D341Med (cell line): Measurements from ENCODE around the gene GRM7.

ENCODE experiments used
- DNase-seq: peaks from one replicate; pipeline ENCODE4 v3.0.0; 2012; ENCODE audit warnings: low spot score

The GRM7 gene

DNA sequence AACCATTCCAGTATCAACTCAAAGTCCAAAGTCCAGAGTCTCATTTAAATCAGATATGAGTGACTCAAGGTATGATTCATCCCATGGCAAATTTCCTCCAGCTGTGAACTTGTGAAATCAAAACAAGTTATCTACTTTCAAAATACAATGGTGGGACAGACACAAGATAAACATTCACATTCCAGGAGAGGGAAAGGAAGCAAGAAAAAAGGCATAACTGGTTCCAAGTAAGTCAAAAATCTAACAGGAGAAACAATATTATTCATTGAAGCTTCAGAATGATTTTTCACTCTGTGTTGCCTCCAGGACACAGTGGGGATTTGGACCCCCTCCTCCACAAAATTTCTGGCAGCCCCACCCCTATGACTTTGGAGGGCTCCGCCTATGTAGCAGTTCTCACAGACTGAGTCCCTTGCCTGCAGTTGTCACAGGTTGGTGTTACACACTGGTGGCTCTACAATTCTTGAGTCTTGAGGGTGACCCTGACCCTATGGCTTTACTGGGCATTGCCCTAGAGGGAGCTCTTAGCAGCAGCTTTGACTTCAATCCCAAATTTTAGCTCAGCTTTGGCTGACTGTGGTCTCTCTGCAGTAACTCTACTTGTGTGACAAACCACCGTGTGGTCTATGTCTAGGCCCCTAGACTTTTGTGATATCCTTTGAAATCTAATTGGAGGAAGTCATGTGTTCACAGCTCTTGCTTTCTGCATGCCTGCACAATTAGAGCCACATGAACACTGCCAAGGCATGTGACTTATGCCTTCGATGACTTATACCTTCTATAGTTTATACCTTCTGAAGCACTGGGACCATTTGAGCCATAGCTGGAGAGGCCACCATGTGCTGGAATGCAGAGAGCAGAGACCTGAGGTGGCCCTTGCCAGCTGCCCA, 644.2 kb downstream of the GRM7 start:
- DNase-seq: no peak

DNA sequence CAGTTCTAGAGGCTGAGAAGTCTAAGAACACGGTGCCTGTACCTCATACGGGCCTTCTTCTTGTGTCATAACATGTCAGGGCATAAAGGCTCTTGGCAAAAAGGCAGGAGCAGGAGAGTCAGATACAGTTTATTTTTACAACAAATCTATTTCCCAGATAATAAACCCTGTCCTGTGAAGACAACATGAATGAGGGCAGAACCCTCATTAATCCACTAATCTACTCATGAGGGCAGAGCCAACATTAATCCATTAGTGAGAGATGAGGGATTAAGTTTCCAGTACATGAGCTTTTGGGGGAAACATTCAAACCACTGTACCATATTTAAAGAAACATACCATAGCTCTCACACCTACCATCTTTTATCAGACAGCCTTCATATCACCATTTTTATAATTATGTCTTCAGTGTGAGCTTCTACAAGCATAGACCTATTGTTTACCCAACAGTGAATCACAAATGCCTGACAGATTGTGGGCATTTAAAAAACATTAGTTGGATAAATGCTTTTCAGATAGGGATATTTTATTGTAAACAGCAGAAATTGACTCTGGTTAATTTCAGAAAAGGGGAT, 645.8 kb downstream of the GRM7 start:
- peak; percentile 67 for DNase-seq

DNA sequence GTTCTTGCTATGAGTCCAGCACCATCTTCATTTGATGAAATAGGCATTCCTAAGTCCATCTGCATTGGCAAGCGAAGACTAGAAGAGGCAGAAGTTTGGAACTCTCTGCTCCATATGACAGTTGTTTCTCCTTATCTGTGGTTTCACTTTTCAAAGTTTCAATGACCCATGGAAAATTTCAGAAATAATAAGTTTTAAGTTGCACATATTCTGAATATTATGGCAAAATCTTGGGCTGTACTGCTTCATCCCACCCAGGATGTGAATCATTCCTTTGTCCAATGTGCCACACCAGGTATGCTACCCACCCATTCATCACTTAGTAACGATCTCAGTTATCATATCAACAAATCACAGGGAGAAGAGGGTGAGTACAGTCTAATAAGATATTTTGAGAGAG, 647.9 kb downstream of the GRM7 start:
- no peak for DNase-seq

GRCh38 chr3:7512048-7512447, 651.1 kb downstream of the GRM7 start:
- no peak for DNase-seq

GRCh38 chr3:7518026-7518425, 657.1 kb downstream of the GRM7 start:
- DNase-seq: peak; percentile 65

- no peak for DNase-seq
Observed at GRCh38 chr3:7518456-7518855, 657.5 kb downstream of the GRM7 start.

DNA sequence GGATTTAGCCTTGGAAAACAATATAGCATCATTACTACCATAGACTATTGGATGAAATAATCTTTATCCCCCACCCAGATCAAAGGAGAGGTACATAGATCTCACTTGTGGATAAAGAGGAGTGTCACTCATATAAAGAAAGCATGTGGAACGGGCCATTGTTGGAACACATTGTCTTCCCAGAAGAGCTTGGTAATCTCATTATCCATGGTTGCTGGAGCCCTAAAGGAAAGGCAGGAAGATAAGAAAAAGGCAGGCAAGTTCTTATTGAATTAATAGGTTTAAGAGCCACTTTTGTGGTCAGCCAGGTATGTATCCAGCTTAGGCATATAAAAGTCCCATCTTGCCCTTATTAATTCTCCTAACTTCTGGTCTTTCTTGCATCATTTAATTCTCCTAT, 659.1 kb downstream of the GRM7 start:
- no peak for DNase-seq

GRCh38 chr3:7520593-7520992, 659.7 kb downstream of the GRM7 start:
- no peak for DNase-seq

DNA sequence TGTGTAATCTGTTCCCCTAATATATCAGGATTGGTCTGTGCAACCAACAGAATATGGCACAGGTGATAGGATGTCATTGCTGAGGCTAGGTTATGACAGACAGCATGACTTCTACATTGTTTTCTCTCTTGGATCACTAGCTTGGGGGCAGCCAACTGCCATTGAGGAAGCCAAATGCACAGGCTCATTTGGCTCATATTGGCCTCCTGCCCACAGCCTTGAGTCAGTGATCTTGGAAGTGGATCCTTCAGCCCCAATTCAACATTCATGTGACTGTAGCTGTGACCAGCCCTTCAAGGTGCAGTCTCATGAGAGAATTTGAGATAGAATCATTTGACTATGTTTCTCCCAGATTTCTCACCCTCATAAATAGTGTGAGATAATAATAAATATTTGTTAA, 675.6 kb downstream of the GRM7 start:
- DNase-seq: no peak

DNA sequence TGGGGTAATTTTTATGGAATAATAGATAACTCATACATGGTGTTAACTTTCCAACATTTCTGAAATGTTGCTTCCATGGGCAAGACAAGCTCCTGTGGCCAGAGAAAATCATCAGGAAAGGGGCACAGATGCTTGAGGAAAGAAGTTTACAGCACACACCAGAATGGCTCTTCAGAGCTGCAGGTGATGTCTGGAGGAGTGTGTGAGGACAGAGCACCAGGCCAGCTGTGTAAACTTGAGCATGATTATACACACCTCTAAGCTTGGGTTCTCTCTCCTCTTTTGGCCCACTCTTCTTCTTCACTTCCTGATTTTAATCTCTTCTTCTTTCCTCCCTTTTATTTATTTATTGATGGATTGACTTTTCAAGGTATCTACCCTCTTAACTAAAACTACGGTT, 676.0 kb downstream of the GRM7 start:
- no peak for DNase-seq

GRCh38 chr3:7543294-7543880, 682.5 kb downstream of the GRM7 start:
- DNase-seq: peak; percentile 32

- no peak for DNase-seq
Observed at GRCh38 chr3:7545334-7545733, 684.4 kb downstream of the GRM7 start.

- DNase-seq: peak; percentile 49
Observed at GRCh38 chr3:7546253-7546652, 685.3 kb downstream of the GRM7 start.

- no peak for DNase-seq
Observed at GRCh38 chr3:7547826-7548225, 686.9 kb downstream of the GRM7 start.

DNA sequence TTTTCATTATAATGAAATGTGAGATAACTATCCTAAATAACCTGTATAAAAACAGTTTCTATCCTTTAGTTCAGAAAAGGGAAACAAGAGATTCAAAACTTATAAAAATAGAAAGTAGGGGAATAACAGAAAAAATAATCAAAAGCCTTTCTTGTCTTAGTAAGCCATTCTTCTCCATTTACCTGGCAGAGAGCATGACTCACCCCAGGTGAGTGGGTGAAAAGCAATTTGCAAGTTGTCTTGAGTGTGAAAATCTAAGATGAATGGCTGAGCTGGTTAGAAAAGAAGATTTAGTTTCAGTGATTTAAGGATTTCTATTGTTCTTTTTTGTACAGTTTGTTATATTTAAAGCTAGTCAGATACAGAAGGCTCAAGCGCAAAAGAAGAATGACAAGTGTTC, 702.0 kb downstream of the GRM7 start:
- no peak for DNase-seq

- DNase-seq: no peak
Observed at GRCh38 chr3:7565574-7565973, 704.7 kb downstream of the GRM7 start.

GRCh38 chr3:7567160-7567559, 706.2 kb downstream of the GRM7 start:
- DNase-seq: no peak

DNA sequence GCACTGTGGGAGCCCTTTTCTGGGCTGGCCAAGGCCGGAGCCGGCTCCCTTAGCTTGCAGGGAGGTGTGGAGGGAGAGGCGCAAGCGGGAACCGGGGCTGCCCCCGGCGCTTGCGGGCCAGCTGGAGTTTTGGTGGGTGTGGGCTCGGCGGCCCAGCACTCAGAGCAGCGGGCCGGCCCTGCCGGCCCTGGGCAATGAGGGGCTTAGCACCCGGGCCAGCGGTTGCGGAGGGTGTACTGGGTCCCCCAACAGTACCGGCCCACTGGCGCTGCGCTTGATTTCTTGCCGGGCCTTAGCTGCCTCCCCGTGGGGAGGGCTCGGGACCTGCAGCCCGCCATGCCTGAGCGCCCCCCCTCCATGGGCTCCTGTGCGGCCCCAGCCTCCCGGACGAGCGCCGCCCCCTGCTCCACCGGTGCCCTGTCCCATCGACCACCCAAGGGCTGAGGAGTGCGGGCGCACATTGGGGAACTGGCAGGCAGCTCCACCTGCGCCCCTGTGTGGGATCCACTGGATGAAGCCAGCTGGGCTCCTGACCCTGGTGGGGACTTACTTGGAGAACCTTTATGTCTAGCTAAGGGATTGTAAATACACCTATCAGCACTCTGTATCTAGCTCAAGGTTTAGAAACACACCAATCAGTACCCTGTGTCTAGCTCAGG, 707.7 kb downstream of the GRM7 start:
- DNase-seq: no peak

- no peak for DNase-seq
Observed at GRCh38 chr3:7573330-7573729, 712.4 kb downstream of the GRM7 start.

GRCh38 chr3:7574435-7574834, 713.5 kb downstream of the GRM7 start:
- DNase-seq: no peak

DNA sequence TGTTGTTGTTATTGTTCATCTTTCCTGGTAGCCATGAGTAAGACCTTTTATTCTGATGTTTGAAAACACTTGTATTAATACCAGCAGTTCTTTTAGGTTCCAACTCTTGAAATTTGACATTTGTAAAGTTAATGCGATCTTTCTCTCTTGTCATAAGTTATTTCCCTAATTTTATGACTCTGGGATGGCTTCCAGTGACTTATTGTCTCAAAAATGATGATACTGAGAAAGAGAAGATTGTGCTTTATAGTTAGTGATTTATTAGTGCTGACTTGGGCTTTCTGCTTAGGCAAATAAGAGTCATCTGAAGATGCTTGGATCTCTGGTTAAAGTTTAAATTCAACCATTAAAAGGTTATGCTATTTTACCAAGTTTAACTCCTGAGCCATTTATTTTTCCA, 715.2 kb downstream of the GRM7 start:
- no peak for DNase-seq

- no peak for DNase-seq
Observed at GRCh38 chr3:7576506-7576905, 715.6 kb downstream of the GRM7 start.

GRCh38 chr3:7577513-7577912, 716.6 kb downstream of the GRM7 start:
- no peak for DNase-seq
